GM12873 (cell line): ENCODE data around the gene CNTRL.

ENCODE experiments used
- CTCF ChIP-seq: IDR thresholded peaks from 2 replicates; pipeline ENCODE4 v1.5.1; 2012; ENCODE audit warnings: low read depth, mild to moderate bottlenecking, moderate library complexity, low read length, control low read depth; ENCODE audit not compliant: insufficient read depth; ENCODE audit errors: missing control alignments

CNTRL gene

GRCh38 chr9:121038804-121039203 is 36.0 kb upstream of the CNTRL start:
- no peak for TF ChIP-seq CTCF

- TF ChIP-seq CTCF, result no peak
Measured at GRCh38 chr9:121048175-121048574, 26.6 kb upstream of the CNTRL start.

GRCh38 chr9:121048618-121049017 is 26.1 kb upstream of the CNTRL start:
- no peak for TF ChIP-seq CTCF

- TF ChIP-seq CTCF, result no peak
Measured at GRCh38 chr9:121050128-121050988, 24.4 kb upstream of the CNTRL start, which contains the start of gene C5. Gene C5, minus strand, starts transcription at chr9:121050275. Its CDS starts 29 bp downstream, at chr9:121050246.

GRCh38 chr9:121053544-121053943 is 21.2 kb upstream of the CNTRL start:
- no peak for TF ChIP-seq CTCF

GRCh38 chr9:121055642-121056143 is 19.1 kb upstream of the CNTRL start:
- TF ChIP-seq CTCF, result peak; percentile 86

- no peak for TF ChIP-seq CTCF
Measured at GRCh38 chr9:121057821-121058220, 16.9 kb upstream of the CNTRL start.
